A204.1 (cell line): Measurements from ENCODE around the gene NDUFS8.
A peak's percentile ranks its signal among the peaks of the same experiment; 100 is the strongest.
"Not testable (repeated sequence)": the region's sequence is repeated elsewhere in the genome, so short reads cannot be mapped to it uniquely, and the experiment has no call there.

Experiments used
- FAIRE-seq: peaks from 2 replicates; lab custom pipeline; 2012; peaks lifted over from hg19 to GRCh38; lab: Jason Lieb, UNC

NDUFS8 gene

DNA sequence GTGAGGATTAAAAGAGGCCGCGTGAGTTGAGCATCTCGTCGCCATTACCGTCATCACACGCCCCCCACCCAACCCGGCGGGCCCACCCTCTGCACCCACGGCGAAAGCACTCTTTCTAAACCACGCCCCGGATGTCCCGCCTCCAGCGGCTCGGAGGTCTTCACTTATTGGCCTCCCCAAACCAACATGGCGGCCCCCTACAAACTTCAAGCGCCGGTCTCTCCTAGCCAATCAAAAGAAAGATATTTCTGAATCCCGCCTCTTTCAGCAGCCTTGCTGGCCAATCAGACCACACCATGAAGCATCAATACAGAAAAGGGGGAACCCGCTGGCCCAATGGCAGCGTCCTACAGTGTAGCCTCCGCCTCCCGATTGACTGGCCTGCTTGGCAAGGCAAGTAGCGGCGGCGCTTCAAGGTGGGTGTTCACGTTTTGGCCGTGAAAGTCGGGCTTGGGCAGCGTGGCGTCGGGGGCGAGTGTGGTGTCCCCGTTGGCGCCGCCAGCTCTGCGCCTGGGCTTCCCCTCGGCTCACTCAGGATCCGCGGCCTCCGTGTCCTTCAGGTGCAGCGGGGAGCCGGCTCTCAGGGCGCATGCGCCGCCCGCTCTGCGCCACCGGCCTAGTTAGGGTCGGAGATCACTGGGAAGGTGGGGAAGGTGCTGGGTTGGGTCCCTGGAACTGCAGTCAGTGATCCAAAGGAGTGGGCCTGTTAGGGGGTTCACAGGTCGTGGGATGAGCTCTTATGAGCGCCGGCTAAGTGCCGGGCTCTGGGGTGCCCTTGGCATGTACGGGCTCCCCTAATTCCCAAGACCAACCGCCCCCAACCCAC is at the start of gene NDUFS8:
Gene NDUFS8, plus strand, starts transcription at position 364 of the 826 bp plus-strand sequence. CDS start 1,471 bp downstream, outside the sequence.
- peak; percentile 100 for FAIRE-seq

DNA sequence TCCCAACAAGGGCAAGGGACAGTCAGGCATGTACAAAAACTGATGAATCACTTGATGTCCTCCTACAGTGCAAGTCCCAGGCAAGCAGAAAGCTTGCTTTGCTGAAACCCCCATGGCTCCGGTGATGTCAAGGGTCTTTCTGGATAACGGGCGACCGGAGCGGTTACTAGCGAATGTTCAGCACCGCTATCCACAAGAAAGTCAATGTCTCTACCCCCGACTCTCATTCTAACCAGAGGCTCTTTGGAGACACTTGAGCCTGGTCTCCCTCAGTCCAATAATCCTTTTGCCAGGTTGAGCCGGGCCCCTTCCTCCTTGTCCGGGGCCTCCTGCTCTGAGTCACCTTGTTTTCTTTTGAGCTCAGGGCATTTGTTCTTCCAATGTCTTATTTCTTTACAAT is 49.3 kb upstream of the NDUFS8 start:
- not testable (repeated sequence) for FAIRE-seq

DNA sequence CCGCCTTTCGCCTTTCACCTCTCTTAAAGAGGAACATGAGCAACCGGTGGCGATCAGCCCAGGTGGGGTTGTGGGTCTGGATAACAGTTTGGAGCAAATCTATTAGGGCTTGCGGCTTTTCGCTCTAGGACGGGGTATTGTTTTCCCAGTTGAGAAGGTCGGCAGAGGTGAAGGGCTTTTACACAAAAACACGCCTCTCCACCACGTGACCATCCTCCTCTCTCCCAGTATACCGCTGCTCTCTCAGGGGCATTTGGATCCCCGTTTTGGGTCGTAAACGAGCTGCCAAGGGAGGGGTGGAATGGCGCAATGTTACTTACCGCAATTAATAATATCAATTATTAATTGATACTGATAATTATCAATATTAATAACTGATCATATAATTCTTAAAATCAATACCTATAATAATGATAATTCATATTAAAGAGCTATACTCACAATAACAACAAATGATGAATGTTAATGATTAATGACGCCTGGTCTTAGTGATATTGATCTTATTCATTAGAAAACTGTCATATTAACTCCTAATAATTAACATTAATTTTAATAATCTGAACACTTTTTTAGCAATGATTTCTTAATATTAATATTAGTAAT is 48.1 kb upstream of the NDUFS8 start:
- FAIRE-seq: not testable (repeated sequence)

DNA sequence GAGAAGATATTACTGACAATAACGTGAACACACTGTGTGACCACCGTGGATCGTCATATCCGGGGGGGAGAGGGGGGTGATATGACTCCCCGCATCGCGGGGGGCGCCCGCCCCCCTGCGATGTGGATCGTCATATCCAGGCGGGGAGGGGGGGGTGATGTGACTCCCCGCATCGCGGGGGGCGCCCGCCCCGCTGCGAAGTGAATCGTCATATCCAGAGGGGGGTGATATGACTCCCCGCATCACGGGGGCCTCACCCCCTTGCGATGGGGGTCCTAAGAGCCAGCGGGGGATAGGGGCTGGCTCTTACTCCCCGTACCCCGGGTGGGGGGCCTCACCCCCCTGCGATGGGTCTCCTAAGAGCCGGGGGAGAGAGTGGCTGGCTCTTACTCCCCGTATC is 46.5 kb upstream of the NDUFS8 start:
- no peak for FAIRE-seq

DNA sequence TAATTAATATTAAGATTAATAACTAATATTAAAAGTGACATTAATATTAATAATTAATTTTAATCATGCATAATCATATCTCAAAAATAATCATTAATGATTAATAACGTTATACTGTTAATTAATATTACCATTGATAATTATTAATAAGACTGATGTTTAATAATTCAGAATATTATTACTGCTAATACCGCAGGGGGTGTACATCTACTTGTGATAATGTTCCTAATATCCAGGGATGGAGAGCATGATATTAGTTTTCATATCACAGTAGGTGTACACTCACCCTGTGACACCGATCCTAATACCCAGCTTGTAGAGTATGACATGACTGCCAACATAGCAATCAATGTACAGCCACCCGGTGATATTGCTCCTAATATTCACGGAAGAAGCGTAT is 45.2 kb upstream of the NDUFS8 start:
- FAIRE-seq: not testable (repeated sequence)

DNA sequence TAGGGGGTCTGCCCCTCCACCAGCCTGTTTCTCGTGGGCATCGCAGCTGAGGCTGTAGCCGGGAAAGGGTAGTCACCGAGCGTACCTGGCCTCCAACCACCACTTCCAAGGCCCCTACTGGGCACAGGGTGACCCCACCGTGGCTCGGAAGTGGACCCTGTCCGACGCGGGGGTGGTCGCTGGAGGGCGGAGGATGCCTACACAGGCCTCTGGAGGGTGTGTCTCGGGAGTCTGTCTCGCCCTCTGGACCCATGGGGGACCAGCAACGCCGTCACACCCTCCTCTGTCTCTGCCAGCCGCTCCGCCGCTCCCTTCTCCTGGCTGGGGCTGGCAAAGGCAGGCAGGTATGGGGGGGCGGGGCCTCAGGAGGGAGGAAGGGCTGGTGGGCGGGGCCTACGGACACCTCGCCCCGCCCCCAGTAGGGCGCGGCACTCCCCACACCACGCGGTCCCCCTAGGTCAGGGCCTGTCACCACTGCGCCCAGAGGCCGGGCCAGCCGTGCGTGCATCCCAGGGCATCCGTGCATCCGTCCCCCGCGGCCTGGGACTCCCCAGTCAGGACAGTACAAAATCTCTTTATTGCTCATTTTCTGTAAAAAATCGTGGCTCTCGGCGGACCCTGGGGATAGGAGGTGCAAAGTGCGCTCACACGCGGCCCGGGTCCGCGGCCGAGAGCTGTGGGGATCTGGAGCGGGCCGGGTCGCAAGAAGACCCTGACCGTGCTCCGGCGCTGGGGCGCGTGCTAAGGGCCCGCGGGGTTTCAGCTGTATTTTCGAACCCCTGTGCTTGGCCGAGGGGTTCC is 39.7 kb upstream of the NDUFS8 start:
- not testable (repeated sequence) for FAIRE-seq

DNA sequence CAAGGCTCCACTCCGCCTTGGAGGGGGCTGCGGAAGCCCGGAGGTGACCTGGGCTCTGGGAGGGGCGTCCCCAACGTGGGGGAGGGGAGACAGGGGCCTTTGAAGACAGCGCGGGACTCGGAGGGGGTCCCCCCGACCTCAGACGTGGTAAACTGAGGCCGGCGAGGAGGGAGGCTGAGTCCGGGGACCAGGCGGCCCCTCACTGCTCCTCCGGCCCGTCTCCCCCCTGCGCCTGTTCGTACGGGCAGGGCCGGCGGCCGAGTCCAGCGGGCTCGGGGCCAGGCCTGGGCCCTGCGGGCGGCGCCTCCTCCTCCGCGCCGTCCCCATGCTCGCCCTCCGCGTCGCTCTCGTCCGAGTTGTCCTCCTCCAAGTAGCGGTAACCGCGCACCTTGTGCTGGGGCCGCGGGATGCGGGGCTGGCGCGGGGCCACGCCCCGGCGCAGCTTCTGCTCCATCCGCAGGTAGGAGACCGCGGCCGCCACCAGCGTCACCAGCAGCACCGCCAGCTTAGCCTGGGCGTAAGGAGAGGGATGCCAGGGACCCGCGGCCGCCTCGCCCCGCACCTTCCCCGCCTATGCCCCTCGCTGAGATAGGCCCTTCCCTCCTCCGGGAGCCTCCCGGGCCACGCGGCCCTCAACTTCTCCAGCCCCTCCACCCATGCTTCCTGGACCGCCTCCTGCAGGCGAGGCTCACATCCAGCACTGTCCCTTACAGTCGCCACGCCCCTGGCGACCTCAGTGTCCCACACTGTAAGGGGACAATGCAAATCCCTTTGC is 38.9 kb upstream of the NDUFS8 start:
- FAIRE-seq: not testable (repeated sequence)

DNA sequence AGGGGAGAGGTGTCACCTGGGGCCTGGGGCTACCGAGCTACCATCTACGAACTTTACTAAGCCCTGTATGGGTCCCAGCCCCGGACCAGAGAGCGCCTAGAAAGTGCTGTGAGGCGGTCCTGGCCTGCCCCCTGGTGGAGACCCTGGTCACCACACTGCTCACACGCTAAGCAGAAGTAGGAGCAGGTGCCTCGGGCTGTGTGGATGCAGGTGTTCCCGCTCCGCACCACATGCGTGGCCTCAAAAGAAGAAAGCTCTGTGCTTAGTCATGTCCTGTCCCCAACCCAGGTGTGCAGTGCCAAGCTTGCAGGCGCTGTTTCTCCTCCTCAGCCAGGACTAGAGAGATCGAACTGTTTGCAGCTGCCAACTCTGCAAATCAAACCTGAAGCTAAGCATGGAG is 36.7 kb upstream of the NDUFS8 start:
- not testable (repeated sequence) for FAIRE-seq

DNA sequence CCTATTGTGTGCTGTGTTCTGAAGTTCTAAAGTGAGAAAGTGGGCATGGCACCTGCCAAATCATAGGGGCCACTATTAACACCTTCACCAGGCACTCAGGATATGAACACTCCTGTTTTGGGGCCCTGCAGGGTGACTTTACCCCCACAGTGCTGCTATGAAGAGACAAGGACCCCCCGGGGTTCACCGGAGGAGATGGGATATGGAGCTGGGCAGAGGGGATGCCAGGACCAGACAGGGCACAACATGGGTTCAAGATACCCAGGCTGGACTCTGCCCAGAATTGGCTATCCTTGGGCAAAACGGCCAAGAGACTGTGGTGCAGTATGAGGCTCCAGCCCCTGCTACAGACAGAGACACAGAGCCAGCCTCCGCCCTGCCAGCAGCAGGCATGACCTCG is 36.1 kb upstream of the NDUFS8 start:
- FAIRE-seq: not testable (repeated sequence)

DNA sequence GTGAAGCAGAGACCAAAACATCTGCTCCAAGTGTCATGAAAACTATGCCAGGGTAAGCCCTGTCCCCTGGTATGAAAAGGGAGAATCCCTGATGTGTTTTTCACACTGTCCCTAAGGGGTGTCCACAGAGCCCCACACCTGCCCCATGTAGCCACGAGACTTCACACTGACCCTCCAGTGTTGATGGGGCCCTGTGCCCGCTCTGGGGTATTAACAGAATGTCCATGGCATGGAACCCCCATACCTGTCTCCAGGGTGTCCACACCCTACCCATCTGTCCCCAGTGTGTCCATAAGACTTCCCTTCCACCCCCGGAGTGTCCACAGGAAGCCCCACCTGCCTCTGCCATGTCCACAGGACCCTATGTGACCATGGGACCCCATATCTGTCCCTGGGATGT is 35.4 kb upstream of the NDUFS8 start:
- FAIRE-seq: not testable (repeated sequence)

DNA sequence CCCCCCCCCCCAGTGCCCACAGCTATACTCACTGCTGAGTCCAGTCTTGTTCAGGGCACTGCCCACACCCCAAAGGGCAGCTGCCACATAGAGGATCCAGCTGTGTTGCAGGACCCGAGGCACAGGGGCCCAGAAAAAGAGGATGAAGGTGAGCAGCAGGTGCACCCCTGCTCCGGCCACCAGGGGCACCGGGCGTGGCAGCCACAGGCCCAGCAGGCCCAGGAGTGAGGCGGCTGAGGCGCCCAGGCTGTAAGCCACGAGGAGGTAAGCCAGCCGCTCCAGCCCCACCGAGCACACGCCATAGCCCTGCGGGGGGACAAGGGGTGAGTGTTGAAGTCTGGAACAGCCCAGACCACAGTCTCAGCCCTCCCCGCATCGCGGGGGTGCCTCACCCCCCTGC is 34.9 kb upstream of the NDUFS8 start:
- not testable (repeated sequence) for FAIRE-seq

DNA sequence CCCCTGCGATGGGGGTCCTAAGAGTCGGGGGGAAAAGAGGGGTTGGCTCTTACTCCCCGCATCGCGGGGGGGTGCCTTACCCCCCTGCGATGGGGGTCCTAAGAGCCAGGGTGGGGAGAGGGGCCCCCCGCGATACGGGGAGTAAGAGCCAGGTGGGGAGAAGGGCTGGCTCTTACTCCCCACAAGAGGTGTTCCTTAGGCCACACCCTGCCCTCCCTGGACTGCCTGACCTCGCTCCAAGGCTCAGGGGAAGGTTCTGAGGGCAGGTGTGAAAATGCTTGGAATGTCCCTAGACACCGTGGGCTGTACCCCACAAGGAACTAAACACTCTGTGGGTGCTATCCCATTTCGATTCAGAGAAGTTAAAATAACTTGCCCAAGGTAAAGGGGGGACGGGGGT is 34.4 kb upstream of the NDUFS8 start:
- FAIRE-seq: no peak

DNA sequence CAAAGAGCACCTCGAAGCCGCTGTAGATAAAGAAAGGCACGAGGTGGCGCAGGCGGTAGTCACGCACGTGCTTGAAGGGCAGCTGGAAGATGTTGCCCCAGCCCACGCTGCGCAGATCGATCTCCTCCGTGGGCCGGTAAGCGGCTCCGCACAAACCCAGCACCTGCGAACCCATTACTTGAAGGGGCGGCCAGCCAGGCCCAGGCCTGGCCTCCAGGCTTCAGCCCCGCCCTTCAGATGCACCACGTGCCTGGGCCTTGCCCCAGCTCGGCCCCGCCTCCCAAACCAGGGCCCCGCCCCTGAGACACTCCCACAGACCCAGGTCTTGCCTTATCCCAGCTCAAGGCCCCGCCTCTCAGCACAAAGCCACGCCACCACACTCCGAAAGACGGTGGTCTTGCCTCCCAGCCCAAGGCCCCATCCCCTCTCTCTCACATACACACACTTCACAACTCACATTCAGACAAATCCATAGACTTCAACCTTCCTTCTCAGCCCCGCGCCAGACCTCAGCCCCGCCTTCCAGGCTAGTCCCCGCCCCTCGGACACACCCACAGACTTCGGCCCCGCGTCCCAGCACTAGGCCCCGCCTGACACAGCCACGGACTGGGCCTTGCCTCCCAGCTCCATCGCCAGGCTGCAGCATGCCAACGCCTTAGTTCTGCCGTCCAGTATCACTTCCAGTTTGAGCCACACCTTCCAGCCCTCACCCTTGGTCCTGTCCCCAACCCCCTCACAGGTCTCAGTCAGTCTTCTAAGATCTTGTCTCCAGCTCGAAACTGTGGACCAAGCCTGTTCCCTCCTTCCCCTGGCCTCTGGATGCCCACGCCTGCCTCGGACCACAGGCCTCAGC is 33.6 kb upstream of the NDUFS8 start:
- FAIRE-seq: no peak

DNA sequence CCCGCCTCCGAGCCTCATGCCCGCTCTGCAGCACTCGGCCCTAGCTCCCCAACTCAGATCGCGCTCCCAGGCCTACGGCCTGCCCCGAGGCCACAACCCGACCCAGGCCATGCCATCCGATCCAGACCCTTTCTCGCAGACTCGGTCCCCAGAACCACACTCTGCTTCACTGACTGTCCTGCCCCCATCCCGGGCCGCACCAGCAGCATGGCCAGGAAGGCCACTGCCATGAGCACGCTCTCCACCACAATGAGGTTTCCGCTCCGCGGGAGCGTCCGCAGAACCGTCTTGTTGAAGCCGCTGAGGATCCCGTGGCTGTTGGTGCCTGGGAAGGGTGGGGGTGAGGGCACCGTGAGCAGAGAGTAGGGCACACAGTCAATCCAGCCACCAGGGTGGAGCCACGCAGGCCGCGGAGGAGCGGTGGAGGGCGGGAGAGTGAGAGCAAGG is 33.0 kb upstream of the NDUFS8 start:
- FAIRE-seq: no peak

DNA sequence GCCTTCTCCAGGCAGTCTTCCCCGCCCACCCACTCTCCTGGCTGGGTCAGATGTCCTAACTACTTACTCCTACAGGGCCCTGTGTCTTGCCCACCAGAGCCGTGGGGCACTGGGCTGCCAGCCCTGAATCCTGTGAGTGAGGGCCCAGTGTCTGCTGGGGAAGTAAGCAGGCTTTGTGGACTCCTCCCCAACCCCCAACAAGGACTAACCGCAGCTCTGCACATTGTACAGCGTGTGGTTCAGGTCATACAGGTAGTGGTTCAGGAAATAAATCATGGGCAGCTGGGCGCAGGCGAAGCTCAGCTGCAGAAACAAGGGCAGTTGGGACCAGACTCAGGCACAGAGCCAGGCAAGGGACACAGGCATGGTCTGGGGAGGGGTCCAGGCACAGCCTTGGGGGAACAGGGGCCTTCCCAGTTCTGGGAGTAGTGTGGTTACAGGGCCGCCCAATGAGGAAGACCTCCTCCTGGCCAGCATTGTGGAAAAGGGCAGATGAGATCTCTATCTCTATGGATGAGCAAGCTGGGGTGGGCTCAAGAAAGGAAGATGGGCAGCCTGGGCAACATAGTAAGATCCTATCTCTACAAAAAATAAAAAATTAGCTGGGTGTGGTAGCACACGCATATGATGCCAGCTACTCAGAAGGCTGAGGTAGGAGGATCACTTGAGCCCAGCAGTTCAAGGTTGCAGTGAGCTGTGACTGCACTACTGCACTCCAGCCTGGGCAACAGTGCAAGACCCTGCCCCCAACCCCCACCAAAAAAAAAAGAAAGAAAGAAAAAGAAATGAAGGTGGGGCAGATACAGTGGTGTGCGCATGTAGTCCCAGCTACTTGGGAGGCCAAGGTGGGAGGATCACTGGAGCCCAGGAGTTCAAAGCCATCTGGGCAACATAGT is 32.1 kb upstream of the NDUFS8 start:
- no peak for FAIRE-seq

DNA sequence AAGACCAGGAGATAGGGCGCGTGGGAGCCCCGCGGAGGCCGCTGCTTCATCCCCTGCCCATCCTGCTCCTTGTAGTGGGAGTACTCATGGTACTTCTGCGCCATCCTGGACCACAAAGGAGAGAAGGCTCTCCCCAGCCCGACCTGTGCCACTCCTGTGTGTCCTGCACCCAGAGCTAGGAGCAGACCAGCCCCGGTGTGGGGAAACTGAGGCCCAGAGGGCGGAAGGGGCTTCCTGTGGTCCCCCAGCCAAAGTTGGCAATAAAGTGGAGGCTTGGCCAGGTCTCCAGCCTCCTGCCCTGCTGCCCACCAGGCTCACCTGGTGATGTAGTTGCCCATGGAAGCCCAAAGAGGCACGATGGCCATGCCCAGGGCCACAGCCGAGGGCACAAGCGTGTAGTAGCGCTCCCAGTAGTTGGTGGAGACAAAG is 31.3 kb upstream of the NDUFS8 start:
- FAIRE-seq: no peak

DNA sequence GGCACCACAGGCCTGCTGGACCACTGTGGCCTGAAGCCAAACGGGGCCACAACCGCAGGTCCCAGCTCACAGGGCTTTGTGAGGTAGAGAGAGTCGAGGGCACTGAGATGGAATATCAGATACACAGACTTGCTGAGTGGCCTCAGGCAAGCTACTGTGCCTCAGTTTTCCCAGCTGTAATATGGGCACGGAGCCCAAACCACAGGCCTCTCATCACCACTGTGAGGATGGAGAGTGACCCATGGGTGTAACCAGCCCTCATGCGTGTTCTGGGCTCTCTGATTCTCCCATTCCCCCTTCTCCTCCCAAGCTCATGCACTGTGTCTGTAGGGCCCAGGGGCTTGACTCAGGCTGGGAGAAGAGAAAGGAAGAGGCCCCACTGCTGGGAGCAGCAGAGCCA is 30.8 kb upstream of the NDUFS8 start:
- no peak for FAIRE-seq

DNA sequence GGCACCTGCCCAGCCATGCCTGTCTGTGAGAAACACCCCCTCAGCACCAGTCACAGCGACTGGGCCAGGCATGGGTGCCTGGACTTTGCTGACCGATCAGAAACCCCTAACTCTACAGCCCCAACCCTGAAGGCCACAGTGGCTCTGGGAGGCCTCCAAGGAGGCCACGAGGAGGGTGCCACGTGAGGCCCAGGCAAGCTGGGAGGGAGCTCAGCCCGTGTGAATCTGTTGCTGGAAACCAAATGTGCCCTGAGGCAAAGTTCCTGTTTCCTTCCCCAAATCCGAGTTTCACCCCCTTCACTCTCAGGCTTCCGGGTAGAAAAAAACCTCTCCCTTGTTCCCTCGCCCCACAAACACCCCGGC is 27.9 kb upstream of the NDUFS8 start:
- FAIRE-seq: no peak

DNA sequence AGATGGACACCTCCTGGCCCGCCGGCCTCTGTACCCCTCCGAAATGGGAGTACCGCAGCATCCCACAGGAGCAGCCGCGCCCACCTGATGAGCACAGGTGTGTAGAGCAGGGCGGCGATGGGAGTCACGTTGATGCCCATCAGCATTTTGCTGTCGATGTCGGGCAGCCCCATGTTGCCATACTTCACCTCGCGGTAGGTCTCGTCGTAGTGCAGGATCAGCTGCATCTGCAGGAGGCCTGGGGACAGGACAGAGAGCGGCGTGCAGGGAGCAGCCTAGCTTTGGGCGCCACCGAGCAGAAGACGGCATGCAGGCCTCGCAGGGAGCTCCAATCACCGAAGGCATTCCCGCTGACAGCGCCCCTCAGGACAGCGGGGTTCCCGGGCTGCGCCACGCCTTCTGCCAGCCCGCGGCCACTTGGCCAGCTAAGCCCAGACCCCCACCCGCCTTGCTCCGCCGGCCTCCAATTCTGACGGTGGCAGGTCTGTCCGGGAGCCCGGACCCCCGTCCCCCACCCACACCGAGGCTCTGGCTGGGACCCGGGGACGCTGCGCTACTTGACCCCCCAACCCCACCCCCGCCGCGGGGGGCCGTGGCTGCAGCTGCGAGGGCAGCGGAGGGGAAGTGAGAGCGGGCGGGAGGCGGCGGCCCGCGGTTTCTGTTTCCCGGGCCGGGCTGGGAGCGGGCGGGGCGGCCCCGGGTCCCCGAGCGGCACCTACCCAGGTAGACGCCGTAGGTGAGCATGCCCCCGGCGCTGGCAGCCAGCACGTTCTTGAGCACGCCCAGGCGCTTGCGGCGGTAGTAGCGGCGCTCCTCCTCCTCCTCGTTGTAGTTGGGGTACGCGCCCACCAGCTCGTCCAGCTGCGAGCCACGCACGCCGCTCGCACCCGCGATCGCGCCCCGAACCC is 27.3 kb upstream of the NDUFS8 start:
- no peak for FAIRE-seq
